ENCODE measurements around the gene RHEBL1. TPM values are rescaled to one million over a fixed set of nuclear protein-coding genes. Genes with fewer than 3 reads are reported as not detected.

Gene RHEBL1
- total and polyA plus RNA-seq, 2 of the 8 experiments (the other 6 are each of a cell fraction or from before 2014, with no cell fraction given) = 7.5 to 9.4 TPM

DNA sequence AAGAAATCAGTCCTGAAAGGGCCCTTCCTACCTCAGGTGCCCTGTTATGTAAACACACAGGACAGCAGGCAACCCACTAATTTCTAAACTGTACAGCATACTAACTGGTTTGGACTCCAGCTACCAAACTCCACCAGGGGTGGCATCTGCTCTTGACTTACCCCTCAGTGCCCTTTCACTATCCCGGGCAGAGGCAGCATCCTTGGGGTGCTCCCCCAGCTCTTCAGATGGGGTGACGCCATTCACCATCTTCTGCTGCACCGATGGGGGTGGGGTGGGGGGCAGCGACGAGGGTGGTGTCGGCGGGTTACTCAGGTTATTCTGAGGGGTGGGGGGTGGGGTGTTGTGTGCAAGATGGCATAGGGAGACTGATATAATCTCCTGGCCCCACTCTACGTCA is 39.7 kb downstream of the RHEBL1 start:
- H4K20me1 ChIP-seq (replicated peaks in 1 of 2; ENCODE audit: control insufficient read depth in 1 of 2, insufficient read depth in 2 of 2, low read length in 2 of 2) = peaks cover 4 to 11% of the 10 kb centered on the region in 2 experiments
- H3K79me2 ChIP-seq (ENCODE audit: control insufficient read depth in 1 of 2, insufficient read depth in 2 of 2, low read length in 2 of 2) = no peaks in the 10 kb centered on the region
- CTCF ChIA-PET (ENCODE audit: partially characterized antibody) = interaction anchor here (1.0 to 12.2 kb wide), 7 partner anchors 9 to 165 kb away, joined by 3 to 126 read pairs (median 8); no protein-coding TSS in a partner anchor
- TF ChIP-seq SP4 (IDR thresholded peaks at IDR 0.05; ENCODE audit: low read length) = no peak
- no peak for TF ChIP-seq HDAC2 (IDR thresholded peaks at IDR 0.05; ENCODE audit: borderline replicate concordance in 1 of 2, low read depth in 2 of 2, low read length in 2 of 2)
- TF ChIP-seq SAP30 (IDR thresholded peaks at IDR 0.05; ENCODE audit: insufficient read depth, insufficient replicate concordance, low read length) = no peak
- no peak for TF ChIP-seq SP2 (IDR thresholded peaks at IDR 0.05; ENCODE audit: low read length)
- TF ChIP-seq SUZ12 (IDR thresholded peaks at IDR 0.05; ENCODE audit: low read length) = no peak
- TF ChIP-seq SRF (IDR thresholded peaks at IDR 0.05; ENCODE audit: low read depth, low read length) = no peak
- TF ChIP-seq RAD21 (IDR thresholded peaks at IDR 0.05 in 1 of 2, conservative IDR thresholded peaks at IDR 0.05 in 1 of 2; ENCODE audit: low read depth in 2 of 2, low read length in 2 of 2) = no peak
- TF ChIP-seq, protein P1, sequence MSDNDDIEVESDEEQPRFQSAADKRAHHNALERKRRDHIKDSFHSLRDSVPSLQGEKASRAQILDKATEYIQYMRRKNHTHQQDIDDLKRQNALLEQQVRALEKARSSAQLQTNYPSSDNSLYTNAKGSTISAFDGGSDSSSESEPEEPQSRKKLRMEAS (IDR thresholded peaks at IDR 0.05) = no peak
- no peak for TF ChIP-seq ASH2L (IDR thresholded peaks at IDR 0.05; ENCODE audit: low read length)
- no peak for TF ChIP-seq JUND (IDR thresholded peaks at IDR 0.05; ENCODE audit: low read length)
- TF ChIP-seq, protein P2, sequence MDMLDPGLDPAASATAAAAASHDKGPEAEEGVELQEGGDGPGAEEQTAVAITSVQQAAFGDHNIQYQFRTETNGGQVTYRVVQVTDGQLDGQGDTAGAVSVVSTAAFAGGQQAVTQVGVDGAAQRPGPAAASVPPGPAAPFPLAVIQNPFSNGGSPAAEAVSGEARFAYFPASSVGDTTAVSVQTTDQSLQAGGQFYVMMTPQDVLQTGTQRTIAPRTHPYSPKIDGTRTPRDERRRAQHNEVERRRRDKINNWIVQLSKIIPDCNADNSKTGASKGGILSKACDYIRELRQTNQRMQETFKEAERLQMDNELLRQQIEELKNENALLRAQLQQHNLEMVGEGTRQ (IDR thresholded peaks at IDR 0.05; ENCODE audit: low read length) = no peak
- no peak overlapping the region for H3K9ac ChIP-seq (replicated peaks in 1 of 4; ENCODE audit: extremely low read depth in 1 of 4, low read depth in 3 of 4, low read length in 3 of 4)
- H2BK5ac ChIP-seq (ENCODE audit: low read depth, low read length) = no peak overlapping the region
- H3K4ac ChIP-seq (replicated peaks; ENCODE audit: insufficient read length, low read depth, low read length) = no peak overlapping the region
- H3K4me2 ChIP-seq (ENCODE audit: insufficient read depth in 1 of 2, low read depth in 2 of 2, low read length in 2 of 2) = no peak overlapping the region
- no peaks in the 10 kb centered on the region for H3K23me2 ChIP-seq (ENCODE audit: low read depth, low read length)
- H3K9me3 ChIP-seq (ENCODE audit: insufficient read depth in 2 of 2, low read depth in 1 of 2, low read length in 1 of 2) = no peaks in the 10 kb centered on the region
- DNase-seq (ENCODE audit: low read depth in 1 of 2, low spot score in 2 of 2) (no peak), FAIRE-seq (no peak)
- H3K56ac ChIP-seq (replicated peaks; ENCODE audit: insufficient read length, low read depth, low read length) = no peak overlapping the region
- no peak overlapping the region for H2BK12ac ChIP-seq (ENCODE audit: low read depth, low read length)
- H3K79me1 ChIP-seq (ENCODE audit: low read depth, low read length) = no peaks in the 10 kb centered on the region; the same call in 1 of the 2 replicates
- H4K91ac ChIP-seq (replicated peaks; ENCODE audit: insufficient read length, low read length) = no peak overlapping the region
- H3K4me3 ChIP-seq (ENCODE audit: extremely low read depth in 1 of 4, insufficient read depth in 2 of 4, low read depth in 3 of 4, low read length in 4 of 4) = no peak overlapping the region
- H3K23ac ChIP-seq (ENCODE audit: insufficient read length) = no peak overlapping the region
- no peak overlapping the region for H2BK20ac ChIP-seq (ENCODE audit: low read length)
- peaks cover 48 to 84% (median 73%) of the 10 kb centered on the region in 4 experiments for H3K36me3 ChIP-seq (ENCODE audit: control insufficient read depth in 2 of 4, insufficient read depth in 4 of 4, low read length in 3 of 4)
- peak overlapping the region; percentile 83; the same call in 1 of the 2 replicates for H4K8ac ChIP-seq (ENCODE audit: extremely low read depth, insufficient read depth, low read length)
- no peak overlapping the region for H4K5ac ChIP-seq (ENCODE audit: insufficient read length, low read depth, low read length)
- POLR2A ChIA-PET (ENCODE audit: partially characterized antibody) = interaction anchor here (1.4 to 22.2 kb wide), 5 partner anchors 0 to 29 kb away, joined by 3 to 339 read pairs (median 47); partner anchors contain the start of genes KMT2D and PRKAG1
- H3K18ac ChIP-seq (ENCODE audit: extremely low read depth, low read length) = no peak overlapping the region
- no peak overlapping the region for H3K27ac ChIP-seq (ENCODE audit: low read depth, low read length)
- H2AK5ac ChIP-seq (ENCODE audit: low read depth, low read length) = no peak overlapping the region
- 94% methylated on average over 8 of the region's 8 CpGs; no CpG with 5 or more reads in 1 of the 2 experiments for WGBS, 2 experiments (ENCODE audit: extremely low coverage in 1 of 2, insufficient coverage in 1 of 2, insufficient read length in 1 of 2, insufficient replicate concordance in 2 of 2, low coverage in 1 of 2, low lambda C conversion rate in 2 of 2, missing lambda C conversion rate in 1 of 2)
- H2BK15ac ChIP-seq (ENCODE audit: low read length) = no peak overlapping the region
- H3K14ac ChIP-seq (ENCODE audit: insufficient read length) = no peak overlapping the region
- no peak overlapping the region for H2BK120ac ChIP-seq (replicated peaks; ENCODE audit: low read depth, low read length)
- H3K27me3 ChIP-seq (replicated peaks in 1 of 4; ENCODE audit: control insufficient read depth in 3 of 4, extremely low read depth in 1 of 4, insufficient read depth in 3 of 4, low read length in 3 of 4) = no peaks in the 10 kb centered on the region
- no peaks in the 10 kb centered on the region for H3K4me1 ChIP-seq (replicated peaks in 1 of 4; ENCODE audit: control insufficient read depth in 3 of 4, insufficient read depth in 4 of 4, low read length in 3 of 4)
- H2AFZ ChIP-seq (ENCODE audit: low read length) = no peak overlapping the region

Data from H1 (cell line).